ENCODE data around the gene SEL1L2.
A peak's percentile ranks its signal among the peaks of the same experiment; 100 is the strongest.

Gene SEL1L2

GRCh38 chr20:13928901-13929300 lies 61.5 kb downstream of the SEL1L2 start:
- no peak for DNase-seq

GRCh38 chr20:13927171-13927570 lies 63.2 kb downstream of the SEL1L2 start:
- no peak for DNase-seq

- DNase-seq, result no peak
These were observed 68.2 kb downstream of the SEL1L2 start for GRCh38 chr20:13922241-13922640.

GRCh38 chr20:13915284-13915683 lies 75.1 kb downstream of the SEL1L2 start:
- DNase-seq, result no peak

- DNase-seq, result no peak
These were observed 76.8 kb downstream of the SEL1L2 start for GRCh38 chr20:13913572-13913971.

- DNase-seq, result no peak
These were observed 77.3 kb downstream of the SEL1L2 start for GRCh38 chr20:13913131-13913530.

GRCh38 chr20:13910492-13910891 lies 79.9 kb downstream of the SEL1L2 start:
- DNase-seq, result no peak

GRCh38 chr20:13909067-13909466 lies 81.3 kb downstream of the SEL1L2 start:
- DNase-seq, result no peak

- no peak for DNase-seq
These were observed 85.6 kb downstream of the SEL1L2 start for GRCh38 chr20:13904766-13905165.

GRCh38 chr20:13900496-13900895 lies 89.9 kb downstream of the SEL1L2 start:
- DNase-seq, result no peak

- no peak for DNase-seq
These were observed 92.3 kb downstream of the SEL1L2 start for GRCh38 chr20:13898012-13898612.

GRCh38 chr20:13891575-13891974 lies 98.8 kb downstream of the SEL1L2 start:
- no peak for DNase-seq

GRCh38 chr20:13884803-13885202 lies 105.6 kb downstream of the SEL1L2 start:
- no peak for DNase-seq

GRCh38 chr20:13883425-13883824 lies 107.0 kb downstream of the SEL1L2 start:
- peak; percentile 44 for DNase-seq

- DNase-seq, result no peak
These were observed 111.8 kb downstream of the SEL1L2 start for GRCh38 chr20:13878566-13878965.

GRCh38 chr20:13877793-13878192 lies 112.6 kb downstream of the SEL1L2 start:
- no peak for DNase-seq

- DNase-seq, result no peak
These were observed 115.1 kb downstream of the SEL1L2 start for GRCh38 chr20:13875265-13875811.

GRCh38 chr20:13874394-13875157 lies 115.8 kb downstream of the SEL1L2 start:
- no peak for DNase-seq

- no peak for DNase-seq
These were observed 116.6 kb downstream of the SEL1L2 start for GRCh38 chr20:13873831-13874230.

- no peak for DNase-seq
These were observed 120.2 kb downstream of the SEL1L2 start for GRCh38 chr20:13870170-13870748.

- DNase-seq, result no peak
These were observed 122.1 kb downstream of the SEL1L2 start for GRCh38 chr20:13868331-13868730.

GRCh38 chr20:13865791-13866351 lies 124.5 kb downstream of the SEL1L2 start:
- no peak for DNase-seq

- DNase-seq, result no peak
These were observed 125.3 kb downstream of the SEL1L2 start for GRCh38 chr20:13865156-13865555.

GRCh38 chr20:13863244-13863643 lies 127.2 kb downstream of the SEL1L2 start:
- DNase-seq, result no peak

Data from SHP77 treated with DMSO at 0.1 percent for 48 hours (cell line).